Brain microvascular endothelial cell (primary cell): ENCODE measurements around the gene GRM2.

Experiments used
- DNase-seq: peaks from one replicate; pipeline ENCODE4 v3.0.0-alpha.2; 2020
- H3K27ac ChIP-seq: fragments of 250-450 bp; sonication (Bioruptor Pico); 2 replicates; pipeline ENCODE4 v1.5.1; 2020; ENCODE audit warnings: mild to moderate bottlenecking, moderate library complexity
- H3K27me3 ChIP-seq: fragments of 250-450 bp; sonication (Bioruptor Pico); replicated peaks from 2 replicates; pipeline ENCODE4 v1.5.1; 2020; ENCODE audit warnings: mild to moderate bottlenecking
- H3K36me3 ChIP-seq: fragments of 250-450 bp; sonication (Bioruptor Pico); replicated peaks from 2 replicates; pipeline ENCODE4 v1.5.1; 2020; ENCODE audit warnings: mild to moderate bottlenecking
- H3K4me3 ChIP-seq: 2 replicates; pipeline ENCODE4 v1.5.1; 2011; ENCODE audit warnings: low read depth, mild to moderate bottlenecking, control low read depth, low read length, moderate library complexity
- in situ Hi-C: cut with HindIII; loops from 2 replicates; pipeline ENCODE4 v1.10.0; 2017; ENCODE audit warnings: low sequenced_read_pairs, low pct_ligation_motif_present
- TF ChIP-seq, protein P1 (sequence below): IDR thresholded peaks from 2 replicates; pipeline ENCODE4 v1.5.1; 2011; ENCODE audit warnings: low read depth, mild to moderate bottlenecking, moderate library complexity, low read length, control low read depth, inconsistent platforms; ENCODE audit errors: missing control alignments

Gene GRM2

DNA sequence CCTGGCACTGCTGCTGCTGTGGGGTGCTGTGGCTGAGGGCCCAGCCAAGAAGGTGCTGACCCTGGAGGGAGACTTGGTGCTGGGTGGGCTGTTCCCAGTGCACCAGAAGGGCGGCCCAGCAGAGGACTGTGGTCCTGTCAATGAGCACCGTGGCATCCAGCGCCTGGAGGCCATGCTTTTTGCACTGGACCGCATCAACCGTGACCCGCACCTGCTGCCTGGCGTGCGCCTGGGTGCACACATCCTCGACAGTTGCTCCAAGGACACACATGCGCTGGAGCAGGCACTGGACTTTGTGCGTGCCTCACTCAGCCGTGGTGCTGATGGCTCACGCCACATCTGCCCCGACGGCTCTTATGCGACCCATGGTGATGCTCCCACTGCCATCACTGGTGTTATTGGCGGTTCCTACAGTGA lies 2.1 kb downstream of the GRM2 start:
- Histone ChIP-seq H3K4me3 (no peak overlapping the region), H3K27ac (no peak overlapping the region), H3K27me3 (peaks cover 4% of the 10 kb centered on the region), H3K36me3 (no peaks in the 10 kb centered on the region)
- TF ChIP-seq, protein P1, sequence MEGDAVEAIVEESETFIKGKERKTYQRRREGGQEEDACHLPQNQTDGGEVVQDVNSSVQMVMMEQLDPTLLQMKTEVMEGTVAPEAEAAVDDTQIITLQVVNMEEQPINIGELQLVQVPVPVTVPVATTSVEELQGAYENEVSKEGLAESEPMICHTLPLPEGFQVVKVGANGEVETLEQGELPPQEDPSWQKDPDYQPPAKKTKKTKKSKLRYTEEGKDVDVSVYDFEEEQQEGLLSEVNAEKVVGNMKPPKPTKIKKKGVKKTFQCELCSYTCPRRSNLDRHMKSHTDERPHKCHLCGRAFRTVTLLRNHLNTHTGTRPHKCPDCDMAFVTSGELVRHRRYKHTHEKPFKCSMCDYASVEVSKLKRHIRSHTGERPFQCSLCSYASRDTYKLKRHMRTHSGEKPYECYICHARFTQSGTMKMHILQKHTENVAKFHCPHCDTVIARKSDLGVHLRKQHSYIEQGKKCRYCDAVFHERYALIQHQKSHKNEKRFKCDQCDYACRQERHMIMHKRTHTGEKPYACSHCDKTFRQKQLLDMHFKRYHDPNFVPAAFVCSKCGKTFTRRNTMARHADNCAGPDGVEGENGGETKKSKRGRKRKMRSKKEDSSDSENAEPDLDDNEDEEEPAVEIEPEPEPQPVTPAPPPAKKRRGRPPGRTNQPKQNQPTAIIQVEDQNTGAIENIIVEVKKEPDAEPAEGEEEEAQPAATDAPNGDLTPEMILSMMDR = no peak
- in situ Hi-C loops = no loop called here
- DNase-seq = no peak

DNA sequence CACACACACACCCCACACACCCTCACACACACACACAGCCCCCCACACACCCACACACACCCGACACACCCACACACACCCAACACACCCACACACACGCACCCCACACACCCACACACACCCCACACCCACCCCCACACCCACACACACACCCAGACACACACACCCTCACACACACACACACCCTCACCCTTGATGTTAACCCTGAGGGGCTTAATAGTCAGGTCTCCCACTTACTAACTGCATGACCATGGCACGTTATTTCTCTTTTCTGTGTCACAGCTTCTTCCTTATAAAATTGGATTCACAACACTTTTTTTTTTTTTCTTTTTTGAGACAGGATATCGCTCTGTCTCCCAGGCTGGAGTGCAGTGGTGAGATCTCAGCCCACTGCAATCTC lies 2.8 kb downstream of the GRM2 start:
- peaks cover 4% of the 10 kb centered on the region for H3K27me3 ChIP-seq
- in situ Hi-C loops = no loop called here
- H3K36me3 ChIP-seq = no peaks in the 10 kb centered on the region
- no peak overlapping the region for H3K27ac ChIP-seq
- TF ChIP-seq, protein P1 = no peak
- DNase-seq = no peak
- H3K4me3 ChIP-seq = no peak overlapping the region

DNA sequence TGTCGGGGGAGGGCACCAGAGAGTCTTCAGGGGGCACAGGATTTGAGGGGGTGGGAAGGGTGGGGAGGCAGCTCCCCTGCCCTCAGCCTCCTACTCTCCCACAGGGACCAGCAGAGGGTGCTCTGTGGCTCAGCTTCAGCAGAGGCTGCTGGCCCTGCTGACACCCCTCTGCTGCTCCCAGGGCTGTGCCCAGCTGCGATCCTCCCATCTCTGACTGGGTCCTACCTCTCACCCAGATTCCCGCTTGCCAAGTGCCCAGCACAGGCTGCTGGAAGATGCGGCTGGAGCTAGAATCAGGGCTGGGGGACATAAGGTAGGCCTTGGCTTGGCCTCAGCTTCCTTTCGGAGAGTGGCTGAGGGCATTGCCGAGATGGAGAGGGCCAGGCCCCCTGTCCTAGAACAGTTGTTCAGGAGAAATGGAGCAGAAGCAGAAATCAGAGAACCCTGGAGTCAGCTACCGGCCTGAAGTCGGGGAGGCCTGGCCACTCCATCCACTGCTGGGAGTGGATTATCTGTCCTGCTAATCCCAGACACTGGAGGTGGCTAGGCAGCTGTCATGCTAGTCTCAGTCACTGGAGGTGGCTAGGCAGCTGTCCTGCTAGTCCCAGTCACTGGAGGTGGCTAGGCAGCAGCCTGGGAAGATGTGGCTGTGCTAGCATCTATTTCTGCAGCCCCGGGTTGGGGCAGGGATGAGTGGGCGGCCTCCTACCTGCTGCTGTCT lies 3.9 kb downstream of the GRM2 start:
- DNase-seq = no peak
- H3K4me3 ChIP-seq = no peak overlapping the region
- H3K27me3 ChIP-seq = peaks cover 4% of the 10 kb centered on the region
- H3K27ac ChIP-seq = no peak overlapping the region
- H3K36me3 ChIP-seq = no peaks in the 10 kb centered on the region
- TF ChIP-seq, protein P1 = peak; percentile 41
- in situ Hi-C loops = no loop called here

DNA sequence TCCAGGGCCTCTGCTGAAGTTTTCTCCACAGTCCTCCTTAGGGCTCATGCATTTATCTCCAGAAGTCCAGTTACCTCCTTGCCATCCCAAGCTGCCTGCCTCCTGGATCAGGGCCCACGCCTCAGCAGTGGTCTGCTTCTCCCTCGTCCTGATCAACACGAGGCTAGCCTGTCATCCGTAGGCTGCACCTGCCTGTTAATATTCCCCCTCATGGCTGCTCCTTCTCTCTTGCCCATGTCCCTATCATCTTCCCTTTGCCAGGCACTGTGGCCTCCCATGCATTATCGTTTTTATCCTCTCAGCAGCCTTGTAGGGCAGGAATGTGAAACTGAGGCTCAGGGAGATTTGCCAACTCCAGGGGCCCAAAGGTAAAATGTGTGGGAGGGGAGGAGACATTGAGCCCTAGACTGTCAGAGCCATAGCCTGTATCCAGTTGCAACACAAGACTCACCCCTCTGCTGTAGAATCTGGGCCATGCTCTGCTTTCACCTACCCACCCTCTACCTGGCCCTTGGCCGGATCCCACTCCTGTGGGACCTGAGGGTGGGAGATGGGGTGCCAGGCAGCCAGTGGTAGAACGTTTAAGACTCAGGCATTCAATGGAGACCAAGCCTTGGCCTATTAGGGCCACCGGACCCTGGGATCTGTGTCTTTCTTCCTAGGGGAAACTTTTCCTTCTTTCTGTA lies 4.6 kb downstream of the GRM2 start:
- no peak for DNase-seq
- Histone ChIP-seq H3K4me3 (no peak overlapping the region), H3K27me3 (peaks cover 4% of the 10 kb centered on the region), H3K36me3 (no peaks in the 10 kb centered on the region), H3K27ac (no peak overlapping the region)
- TF ChIP-seq, protein P1 = no peak
- in situ Hi-C loops = no loop called here

DNA sequence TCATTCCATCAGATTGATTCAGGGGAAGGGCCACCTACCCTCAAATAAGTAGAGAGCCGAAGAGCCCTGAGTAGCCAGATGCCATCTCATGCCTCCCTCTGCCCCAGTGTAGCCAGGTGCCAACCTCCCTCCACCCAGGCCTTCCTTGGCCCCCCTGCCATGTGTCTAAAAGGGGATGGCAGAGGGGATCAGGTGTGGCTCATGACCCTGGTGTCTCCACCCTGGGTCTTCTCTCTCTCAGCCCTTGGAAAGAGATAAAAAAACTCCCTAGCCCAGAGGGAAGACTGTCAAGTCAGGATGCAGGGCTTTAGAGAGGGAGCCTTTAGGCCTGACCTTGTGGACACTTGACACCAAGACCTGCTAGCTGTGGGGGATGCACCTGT lies 5.2 kb downstream of the GRM2 start:
- Histone ChIP-seq H3K27ac (no peak overlapping the region), H3K4me3 (no peak overlapping the region), H3K27me3 (peaks cover 4% of the 10 kb centered on the region), H3K36me3 (no peaks in the 10 kb centered on the region)
- TF ChIP-seq, protein P1 = no peak
- no peak for DNase-seq
- in situ Hi-C loops = no loop called here
